GM12874 (cell line): ENCODE measurements around the gene PPCS.

ENCODE experiments used
- CTCF ChIP-seq: IDR thresholded peaks from 2 replicates; pipeline ENCODE4 v1.5.1; 2011; ENCODE audit warnings: low read depth, mild to moderate bottlenecking, control low read depth, low read length, moderate library complexity; ENCODE audit not compliant: insufficient read depth

Gene PPCS

GRCh38 chr1:42504535-42505128, 48.3 kb downstream of the PPCS start:
- TF ChIP-seq CTCF = no peak

- TF ChIP-seq CTCF = no peak
Measured at GRCh38 chr1:42506576-42506975, 50.2 kb downstream of the PPCS start.
